Kidney epithelial cell (primary cell): ENCODE results near the gene MGLL. TPM values are rescaled to one million over a fixed set of nuclear protein-coding genes. Genes with fewer than 3 reads are reported as not detected.

Source experiments
- DNase-seq: peaks from one replicate; pipeline ENCODE4 v3.0.0-alpha.2; 2010; ENCODE audit warnings: low read depth
- H3K27me3 ChIP-seq: 2 replicates; pipeline ENCODE4 v1.6.0; 2011; ENCODE audit warnings: low read length; ENCODE audit not compliant: control insufficient read depth, insufficient read depth
- H3K36me3 ChIP-seq: 2 replicates; pipeline ENCODE4 v1.5.1; 2011; ENCODE audit warnings: low read length; ENCODE audit not compliant: control insufficient read depth, insufficient read depth
- H3K4me3 ChIP-seq: 2 replicates; pipeline ENCODE4 v1.5.1; 2011; ENCODE audit warnings: low read depth, mild to moderate bottlenecking, control low read depth, low read length
- total RNA-seq: library from RNA; depleted of rRNA; stranded (reverse); fragments of >200 nt; gene quantifications from 2 replicates; pipeline ENCODE4 v1.2.3, GENCODE V29; 2015
- TF ChIP-seq, protein P1 (sequence below): IDR thresholded peaks from 2 replicates; pipeline ENCODE4 v1.5.1; 2011; ENCODE audit warnings: mild to moderate bottlenecking, moderate library complexity, low read length, control low read depth, inconsistent platforms; ENCODE audit not compliant: insufficient read depth, poor library complexity, severe bottlenecking

The MGLL gene
- total RNA-seq, 1 donor from 2014 or later: 71.8 TPM

DNA sequence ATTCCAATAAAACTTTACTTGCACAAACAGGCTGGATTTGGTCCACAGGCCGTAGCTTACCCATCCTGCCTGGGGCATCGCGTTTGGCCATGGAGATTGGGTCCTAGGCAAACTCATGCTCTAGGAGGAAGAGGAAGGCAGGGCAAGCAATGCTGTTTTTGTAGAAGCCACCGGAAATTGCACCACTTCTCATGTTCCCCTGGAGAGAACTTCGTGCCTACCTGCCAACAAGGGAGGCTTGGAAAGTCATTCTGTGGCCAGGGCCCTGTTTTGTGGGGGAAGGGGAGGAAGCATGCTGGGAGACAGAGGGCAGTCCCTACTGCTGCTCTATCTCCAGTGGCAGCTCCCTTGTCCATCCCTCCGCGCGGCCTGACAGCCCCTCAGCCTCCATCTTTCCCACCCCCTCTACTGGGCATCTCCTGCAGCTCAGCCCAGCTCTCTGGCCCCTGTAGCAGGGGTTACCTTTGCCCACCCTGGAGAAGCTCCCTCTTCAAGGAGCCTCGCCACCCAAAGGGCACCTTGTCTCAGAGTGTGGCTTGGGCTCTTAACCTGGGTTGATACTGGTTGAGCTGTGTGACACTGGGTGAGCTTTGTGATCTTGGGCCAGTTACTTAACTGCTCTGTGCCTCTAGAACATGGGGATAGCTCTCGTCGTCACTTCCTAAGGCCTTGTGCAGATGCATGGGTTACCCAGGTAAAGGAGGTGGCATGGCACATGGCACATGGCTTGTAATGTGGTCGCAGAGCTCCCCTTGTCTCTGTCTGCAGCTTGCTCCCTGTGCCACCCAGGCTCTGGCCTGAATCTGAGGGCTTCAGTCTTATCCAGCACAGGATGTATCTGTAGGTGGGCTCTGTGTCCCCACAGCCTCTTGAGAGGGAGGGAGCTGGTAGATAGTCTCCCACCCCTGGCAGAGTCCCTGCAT is 143.4 kb downstream of the MGLL start:
- Histone ChIP-seq H3K36me3 (peaks cover 2% of the 10 kb centered on the region), H3K4me3 (no peak overlapping the region), H3K27me3 (no peaks in the 10 kb centered on the region)
- no peak for DNase-seq
- TF ChIP-seq, protein P1, sequence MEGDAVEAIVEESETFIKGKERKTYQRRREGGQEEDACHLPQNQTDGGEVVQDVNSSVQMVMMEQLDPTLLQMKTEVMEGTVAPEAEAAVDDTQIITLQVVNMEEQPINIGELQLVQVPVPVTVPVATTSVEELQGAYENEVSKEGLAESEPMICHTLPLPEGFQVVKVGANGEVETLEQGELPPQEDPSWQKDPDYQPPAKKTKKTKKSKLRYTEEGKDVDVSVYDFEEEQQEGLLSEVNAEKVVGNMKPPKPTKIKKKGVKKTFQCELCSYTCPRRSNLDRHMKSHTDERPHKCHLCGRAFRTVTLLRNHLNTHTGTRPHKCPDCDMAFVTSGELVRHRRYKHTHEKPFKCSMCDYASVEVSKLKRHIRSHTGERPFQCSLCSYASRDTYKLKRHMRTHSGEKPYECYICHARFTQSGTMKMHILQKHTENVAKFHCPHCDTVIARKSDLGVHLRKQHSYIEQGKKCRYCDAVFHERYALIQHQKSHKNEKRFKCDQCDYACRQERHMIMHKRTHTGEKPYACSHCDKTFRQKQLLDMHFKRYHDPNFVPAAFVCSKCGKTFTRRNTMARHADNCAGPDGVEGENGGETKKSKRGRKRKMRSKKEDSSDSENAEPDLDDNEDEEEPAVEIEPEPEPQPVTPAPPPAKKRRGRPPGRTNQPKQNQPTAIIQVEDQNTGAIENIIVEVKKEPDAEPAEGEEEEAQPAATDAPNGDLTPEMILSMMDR: no peak

- peaks cover 2% of the 10 kb centered on the region for H3K36me3 ChIP-seq
- H3K4me3 ChIP-seq: no peak overlapping the region
- H3K27me3 ChIP-seq: no peaks in the 10 kb centered on the region
- TF ChIP-seq, protein P1: no peak
- DNase-seq: no peak
Observed at GRCh38 chr3:127678315-127678599, 144.1 kb downstream of the MGLL start.

DNA sequence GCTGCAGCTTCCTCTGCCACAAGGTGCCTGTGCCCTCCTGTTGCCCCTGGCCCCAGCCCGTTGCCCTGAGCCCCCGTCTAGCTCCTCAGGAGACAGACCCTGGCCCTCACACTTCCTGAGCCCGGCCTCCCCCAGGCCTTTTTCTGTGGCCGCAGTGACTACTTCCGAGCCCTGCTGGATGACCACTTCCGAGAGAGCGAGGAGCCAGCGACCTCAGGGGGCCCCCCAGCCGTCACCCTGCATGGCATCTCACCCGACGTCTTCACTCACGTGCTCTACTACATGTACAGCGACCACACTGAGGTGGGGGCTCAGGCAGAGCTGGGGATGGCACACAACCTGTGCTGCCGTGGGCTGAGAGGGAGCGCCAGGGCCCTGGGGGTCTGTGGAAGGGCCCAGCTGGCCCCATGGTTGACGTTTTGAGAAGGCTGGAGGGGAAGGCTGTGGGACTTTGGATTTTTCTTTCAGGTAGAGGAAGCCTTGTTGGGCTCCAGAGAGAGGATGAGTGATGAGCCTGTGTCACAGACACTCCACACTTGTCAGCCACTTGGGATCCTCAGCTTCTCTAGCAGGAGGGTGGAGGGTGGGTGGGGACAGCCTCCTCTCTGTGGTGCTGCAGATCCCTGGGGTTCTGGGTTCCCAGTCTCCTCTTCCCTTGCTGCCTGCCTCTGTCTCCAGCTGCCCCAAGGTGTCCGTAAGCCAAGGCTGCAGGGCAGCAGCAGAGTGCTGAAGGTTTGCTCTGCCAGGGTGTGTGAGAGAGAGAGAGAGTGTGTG is 144.6 kb downstream of the MGLL start:
- no peaks in the 10 kb centered on the region for H3K27me3 ChIP-seq
- H3K4me3 ChIP-seq: no peak overlapping the region
- no peak for DNase-seq

DNA sequence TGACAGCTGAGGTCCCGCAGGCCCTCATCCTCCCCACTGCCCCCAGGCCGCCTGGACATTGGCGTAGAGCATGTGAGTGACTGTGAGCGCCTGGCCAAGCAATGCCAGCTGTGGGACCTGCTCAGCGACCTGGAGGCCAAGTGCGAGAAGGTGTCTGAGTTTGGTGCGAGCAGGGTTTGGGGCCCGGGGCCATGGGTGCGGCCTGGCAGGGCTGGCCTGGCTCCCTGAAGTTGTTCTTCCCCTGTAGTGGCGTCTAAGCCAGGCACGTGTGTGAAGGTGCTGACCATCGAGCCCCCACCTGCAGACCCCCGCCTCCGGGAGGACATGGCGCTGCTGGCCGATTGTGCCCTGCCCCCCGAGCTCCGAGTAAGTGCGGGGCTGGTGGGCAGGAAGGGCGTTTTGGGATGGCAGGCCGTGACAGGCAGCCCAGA is 145.4 kb downstream of the MGLL start:
- no peak for DNase-seq
- Histone ChIP-seq H3K36me3 (peaks cover 2% of the 10 kb centered on the region), H3K4me3 (no peak overlapping the region), H3K27me3 (no peaks in the 10 kb centered on the region)
- TF ChIP-seq, protein P1: no peak

More for the DNA sequence above, 144.6 kb downstream of the MGLL start:
- H3K36me3 ChIP-seq: peaks cover 2% of the 10 kb centered on the region
- TF ChIP-seq, protein P1: no peak

- TF ChIP-seq, protein P1: no peak
- H3K36me3 ChIP-seq: peaks cover 2% of the 10 kb centered on the region
Observed at GRCh38 chr3:127676456-127676855, 145.9 kb downstream of the MGLL start.

More at GRCh38 chr3:127676456-127676855, 145.9 kb downstream of the MGLL start:
- DNase-seq: no peak
- no peaks in the 10 kb centered on the region for H3K27me3 ChIP-seq
- H3K4me3 ChIP-seq: no peak overlapping the region
